ENCODE results near the gene ONECUT3.

The ONECUT3 gene

GRCh38 chr19:1744822-1745563 lies 8.3 kb upstream of the ONECUT3 start:
- no peak overlapping the region for H3K27ac ChIP-seq (ENCODE audit: poor library complexity, severe bottlenecking)
- ATAC-seq (ENCODE audit: low read depth), result no peak
- H3K36me3 ChIP-seq (ENCODE audit: low read depth), result no peaks in the 10 kb centered on the region
- H3K4me1 ChIP-seq (ENCODE audit: insufficient read depth, poor library complexity, severe bottlenecking), result peaks cover 19% of the 10 kb centered on the region
- no peak overlapping the region for H3K4me3 ChIP-seq (ENCODE audit: severe bottlenecking)
- no peak for TF ChIP-seq CTCF (IDR thresholded peaks at IDR 0.05; ENCODE audit: poor library complexity, severe bottlenecking)
- peaks cover 24% of the 10 kb centered on the region for H3K27me3 ChIP-seq (ENCODE audit: insufficient read depth, poor library complexity, severe bottlenecking)
- DNase-seq (ENCODE audit: low spot score), result no peak
- no peaks in the 10 kb centered on the region for H3K9me3 ChIP-seq (ENCODE audit: severe bottlenecking)

GRCh38 chr19:1745589-1746031 lies 7.7 kb upstream of the ONECUT3 start:
- H3K4me1 ChIP-seq (ENCODE audit: insufficient read depth, poor library complexity, severe bottlenecking), result peaks cover 19% of the 10 kb centered on the region
- TF ChIP-seq CTCF (IDR thresholded peaks at IDR 0.05; ENCODE audit: poor library complexity, severe bottlenecking), result no peak
- H3K4me3 ChIP-seq (ENCODE audit: severe bottlenecking), result no peak overlapping the region
- H3K36me3 ChIP-seq (ENCODE audit: low read depth), result no peaks in the 10 kb centered on the region
- no peak overlapping the region for H3K27ac ChIP-seq (ENCODE audit: poor library complexity, severe bottlenecking)
- peaks cover 30% of the 10 kb centered on the region for H3K27me3 ChIP-seq (ENCODE audit: insufficient read depth, poor library complexity, severe bottlenecking)
- ATAC-seq (ENCODE audit: low read depth), result no peak
- H3K9me3 ChIP-seq (ENCODE audit: severe bottlenecking), result no peaks in the 10 kb centered on the region
- DNase-seq (ENCODE audit: low spot score), result no peak

- no peaks in the 10 kb centered on the region for H3K9me3 ChIP-seq (ENCODE audit: severe bottlenecking)
- no peaks in the 10 kb centered on the region for H3K36me3 ChIP-seq (ENCODE audit: low read depth)
- peak; percentile 55 for ATAC-seq (ENCODE audit: low read depth)
- no peak for DNase-seq (ENCODE audit: low spot score)
- H3K27ac ChIP-seq (ENCODE audit: poor library complexity, severe bottlenecking), result peak overlapping the region; percentile 64
- TF ChIP-seq CTCF (IDR thresholded peaks at IDR 0.05; ENCODE audit: poor library complexity, severe bottlenecking), result no peak
- H3K4me1 ChIP-seq (ENCODE audit: insufficient read depth, poor library complexity, severe bottlenecking), result peaks cover 19% of the 10 kb centered on the region
- no peak overlapping the region for H3K4me3 ChIP-seq (ENCODE audit: severe bottlenecking)
- H3K27me3 ChIP-seq (ENCODE audit: insufficient read depth, poor library complexity, severe bottlenecking), result peaks cover 41% of the 10 kb centered on the region
These were observed 6.7 kb upstream of the ONECUT3 start for GRCh38 chr19:1746401-1747284.

GRCh38 chr19:1747285-1748114 lies 5.8 kb upstream of the ONECUT3 start:
- no peak for TF ChIP-seq CTCF (IDR thresholded peaks at IDR 0.05; ENCODE audit: poor library complexity, severe bottlenecking)
- Histone ChIP-seq H3K9me3 (ENCODE audit: severe bottlenecking) (no peaks in the 10 kb centered on the region), H3K27me3 (ENCODE audit: insufficient read depth, poor library complexity, severe bottlenecking) (peaks cover 49% of the 10 kb centered on the region), H3K27ac (ENCODE audit: poor library complexity, severe bottlenecking) (peak overlapping the region; percentile 64), H3K4me3 (ENCODE audit: severe bottlenecking) (peak overlapping the region; percentile 6), H3K4me1 (ENCODE audit: insufficient read depth, poor library complexity, severe bottlenecking) (peaks cover 19% of the 10 kb centered on the region), H3K36me3 (ENCODE audit: low read depth) (no peaks in the 10 kb centered on the region)
- peak; percentile 73 for ATAC-seq (ENCODE audit: low read depth)
- peak; percentile 90 for DNase-seq (ENCODE audit: low spot score)

Measured in RWPE2 (cell line).